Measurements from ENCODE around the gene DNAH8.

Gene DNAH8

DNA sequence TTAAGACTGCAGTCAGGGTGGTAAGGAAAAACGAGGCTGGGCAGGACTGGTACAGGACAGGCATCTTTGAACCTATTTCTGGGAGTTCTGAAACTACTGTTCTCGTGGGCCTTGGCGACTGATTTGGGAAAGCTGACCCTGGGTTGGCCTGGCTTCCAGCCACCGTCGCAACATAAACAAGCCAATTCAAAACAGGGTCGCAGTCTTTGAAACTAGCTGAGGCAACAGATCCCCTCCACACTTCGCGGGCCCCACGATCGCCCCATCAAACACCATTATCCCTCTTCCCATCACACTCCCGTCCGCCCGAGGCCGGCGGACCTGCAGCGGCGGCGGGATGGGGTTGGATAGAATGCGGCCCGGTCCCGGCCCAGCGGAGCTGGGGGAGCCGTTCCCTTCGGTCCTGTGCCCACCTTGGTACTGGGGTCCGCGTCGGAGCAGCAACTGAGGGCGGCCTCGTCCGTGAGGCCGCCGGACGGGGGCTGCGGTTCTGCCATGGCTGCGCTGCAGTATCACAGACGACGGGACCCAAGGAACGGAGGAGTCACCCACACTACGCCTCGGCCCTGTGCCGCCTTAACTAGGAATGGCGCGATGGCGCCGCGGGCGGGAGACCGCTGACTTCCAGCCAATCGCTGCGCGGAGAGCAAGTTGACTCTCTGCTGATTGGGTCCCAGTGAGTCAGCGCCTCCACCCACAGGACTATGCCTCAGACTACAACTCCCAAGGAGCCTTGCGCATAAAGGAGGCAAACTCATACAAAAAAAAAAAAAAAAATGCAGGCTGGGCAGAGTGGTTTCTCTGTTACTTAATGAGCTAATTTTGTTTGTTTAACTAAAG is 12.3 kb upstream of the DNAH8 start, which contains the start of gene GLO1:
GLO1 (minus strand) TSS at position 588 of the 840 bp plus-strand sequence; CDS start at position 497, 91 bp downstream.
- DNase-seq (ENCODE audit: low read depth in 2 of 2), result peak; percentile 90 to 96

DNA sequence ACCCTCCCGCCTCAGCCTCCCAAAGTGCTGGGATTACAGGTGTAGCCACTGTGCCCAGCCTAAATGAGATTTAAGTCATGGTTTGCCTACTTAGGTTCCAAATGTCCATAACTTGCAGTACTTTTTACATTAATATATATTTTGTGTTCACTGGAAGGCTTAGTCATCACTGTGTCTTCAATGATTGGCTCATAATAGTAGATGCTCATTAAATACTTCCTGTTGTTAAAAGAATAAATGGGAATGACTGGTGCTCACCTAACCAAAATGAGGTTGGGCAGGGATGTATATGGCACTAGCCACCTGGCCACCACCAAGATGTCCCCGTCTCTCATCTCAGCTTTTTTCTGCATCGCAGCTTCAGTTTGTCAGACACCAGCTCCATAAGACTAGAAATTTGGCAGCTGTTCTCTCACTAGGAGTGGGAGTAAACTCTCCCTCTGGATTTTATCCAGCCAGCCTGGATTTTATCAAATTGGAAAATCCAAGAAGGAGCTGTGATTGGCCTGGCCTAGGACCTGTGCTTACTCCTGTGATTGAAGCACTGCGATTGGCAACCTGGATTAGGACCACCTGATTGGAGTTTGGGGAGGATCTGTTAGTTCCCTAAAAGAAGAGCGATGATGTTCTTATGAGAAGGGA is 11.0 kb upstream of the DNAH8 start:
- no peak for DNase-seq (ENCODE audit: low read depth in 2 of 2)

DNA sequence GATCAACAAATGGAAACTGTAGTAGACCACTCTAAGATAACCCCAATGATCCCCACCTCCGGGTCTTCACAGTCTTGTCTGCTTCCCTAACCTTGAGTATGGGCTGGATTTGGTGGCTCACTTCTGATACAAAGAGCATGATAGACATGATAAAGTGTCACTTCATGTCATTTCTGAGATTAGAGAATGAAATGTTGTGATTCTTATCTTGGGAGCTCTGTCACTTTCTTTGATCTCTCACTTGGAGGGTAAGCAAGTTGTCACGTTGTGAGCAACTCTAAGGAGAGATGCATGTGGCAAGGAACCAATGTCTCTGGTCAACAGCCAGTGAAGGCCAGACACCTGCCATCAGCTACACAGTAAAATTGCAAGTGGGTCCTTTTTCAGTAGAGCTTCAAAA is 9.2 kb upstream of the DNAH8 start:
- no peak for DNase-seq (ENCODE audit: low read depth in 2 of 2)

DNA sequence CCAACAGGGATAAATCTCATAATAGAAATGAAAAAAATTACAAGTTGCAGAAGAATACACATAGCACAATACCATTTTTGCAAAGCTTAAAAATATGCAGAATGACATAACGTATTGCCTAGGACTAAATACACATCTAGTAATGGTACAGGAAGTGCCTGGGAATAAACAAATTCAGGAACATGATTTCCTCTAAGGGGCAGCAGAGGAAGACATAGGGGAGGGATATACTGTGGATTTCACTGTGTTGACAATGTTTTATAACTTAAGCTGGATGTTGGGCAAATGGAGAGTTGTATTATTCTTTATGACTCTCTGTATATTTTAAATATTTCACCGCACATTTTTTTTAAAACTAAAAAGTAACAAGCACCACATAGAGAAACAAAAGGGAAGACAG is 6.6 kb upstream of the DNAH8 start:
- no peak for DNase-seq (ENCODE audit: low read depth in 2 of 2)

DNA sequence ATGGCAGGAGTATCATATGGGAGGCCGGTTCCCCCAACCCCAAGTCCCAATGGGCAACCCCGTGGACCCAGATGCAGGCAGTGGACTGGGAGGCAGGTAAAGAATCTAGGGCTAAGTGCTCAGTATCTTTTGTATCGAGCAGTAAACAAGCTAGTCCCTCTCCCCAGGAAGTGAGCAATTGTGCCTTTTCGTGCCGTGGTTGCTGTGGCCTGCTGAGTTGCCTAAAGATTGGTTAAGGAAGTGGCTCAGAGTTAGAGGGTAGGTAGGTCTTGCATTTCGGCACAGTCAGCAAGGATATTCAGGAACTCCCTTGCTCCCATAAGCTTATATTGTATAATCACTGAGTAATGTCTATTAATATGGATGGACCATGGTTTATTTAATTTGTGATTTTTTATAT is 1.3 kb upstream of the DNAH8 start:
- DNase-seq (ENCODE audit: low read depth in 2 of 2), result peak; percentile 29 to 46

DNA sequence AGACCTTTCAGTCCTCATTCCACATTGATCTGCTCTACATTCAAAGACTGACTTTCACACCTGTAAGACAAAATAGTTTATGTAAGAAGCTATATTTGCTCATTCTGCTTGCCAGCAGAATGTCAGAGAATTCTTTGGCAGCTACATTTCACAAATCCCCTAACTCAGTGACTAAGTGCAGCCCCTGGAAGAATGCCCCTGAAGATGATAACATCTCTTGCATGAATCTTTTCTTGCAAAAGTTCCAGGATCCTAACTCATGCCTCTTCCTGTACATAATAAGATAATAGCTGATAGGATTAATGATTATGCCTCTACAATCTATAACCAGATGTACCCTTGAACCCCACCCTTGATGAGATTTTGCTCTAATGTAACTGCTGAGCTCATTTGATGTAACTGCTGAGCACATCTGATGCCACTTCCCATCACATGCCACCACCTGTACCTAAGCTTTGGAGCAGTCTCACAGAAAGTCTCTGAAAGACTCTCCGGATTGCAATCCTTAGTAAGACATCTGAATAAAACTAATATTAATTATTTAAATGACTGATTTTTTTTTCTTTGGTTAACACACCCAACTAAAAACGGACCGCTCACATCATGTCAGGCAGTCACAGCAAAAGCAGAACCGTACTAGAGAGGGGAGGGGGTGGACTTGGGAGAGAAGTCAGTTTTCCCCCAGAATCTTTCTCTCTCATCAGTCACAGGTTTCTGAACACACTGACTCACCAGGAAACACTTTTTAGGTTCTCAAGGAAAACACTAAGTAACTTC is 684 bp upstream of the DNAH8 start:
- DNase-seq (ENCODE audit: low read depth in 2 of 2), result no peak

DNA sequence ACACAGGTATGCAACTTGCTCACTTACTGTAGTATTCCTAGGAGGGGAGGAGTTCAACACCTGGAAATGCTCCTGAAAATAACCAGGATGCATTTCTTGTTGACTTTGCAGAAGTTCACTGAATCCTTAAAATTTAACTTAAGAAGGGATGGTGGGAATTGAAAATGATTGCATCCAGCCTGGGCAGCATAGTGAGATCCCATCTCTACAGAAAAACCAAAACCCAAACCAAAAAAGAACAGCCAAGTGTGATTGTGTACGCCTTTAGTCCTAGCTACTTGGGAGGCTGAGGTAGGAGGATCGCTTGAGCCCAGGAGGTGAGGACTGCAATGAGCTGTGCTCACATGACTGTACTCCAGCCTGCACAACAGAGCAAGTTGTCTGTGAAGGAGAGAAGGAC is 1.7 kb downstream of the DNAH8 start:
- no peak for DNase-seq (ENCODE audit: low read depth in 2 of 2)

DNA sequence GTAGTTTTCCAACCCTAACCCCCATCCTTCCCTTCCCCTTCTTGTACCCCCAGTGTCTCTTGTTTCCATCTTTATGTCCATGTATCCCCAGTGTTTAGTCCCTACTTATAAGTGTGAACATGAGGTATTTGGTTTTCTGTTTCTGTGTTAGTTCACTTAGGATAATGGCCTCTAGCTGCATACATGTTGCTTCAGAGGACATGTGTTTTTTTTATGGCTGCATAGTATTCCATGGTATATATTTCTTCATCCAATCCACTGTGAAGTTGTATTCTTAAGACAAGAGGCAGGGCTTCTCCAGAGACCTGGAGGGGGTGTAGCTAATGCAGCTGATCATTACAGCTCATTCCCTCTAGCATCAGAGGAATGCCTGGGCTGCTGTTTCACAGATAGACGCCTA is 4.2 kb downstream of the DNAH8 start:
- DNase-seq (ENCODE audit: low read depth in 2 of 2), result no peak

DNA sequence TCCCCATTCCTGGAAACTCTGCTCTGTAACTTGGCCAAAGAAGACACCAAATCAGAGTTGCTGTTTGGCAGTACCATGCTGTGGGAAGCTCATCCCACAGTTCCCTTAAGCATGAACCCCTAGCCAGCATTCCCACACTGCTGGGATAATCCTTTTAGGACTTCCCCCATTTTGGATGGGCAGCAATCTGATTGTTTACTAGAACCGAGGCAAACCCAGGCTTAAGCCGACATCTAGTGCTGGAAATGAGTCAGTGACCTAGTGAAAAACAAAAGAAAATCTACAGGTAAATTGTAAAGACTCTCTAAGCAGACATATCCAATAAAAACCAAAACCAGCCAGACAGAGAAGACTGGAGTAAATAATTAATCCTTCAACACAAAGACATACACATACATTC is 5.2 kb downstream of the DNAH8 start:
- no peak for DNase-seq (ENCODE audit: low read depth in 2 of 2)

DNA sequence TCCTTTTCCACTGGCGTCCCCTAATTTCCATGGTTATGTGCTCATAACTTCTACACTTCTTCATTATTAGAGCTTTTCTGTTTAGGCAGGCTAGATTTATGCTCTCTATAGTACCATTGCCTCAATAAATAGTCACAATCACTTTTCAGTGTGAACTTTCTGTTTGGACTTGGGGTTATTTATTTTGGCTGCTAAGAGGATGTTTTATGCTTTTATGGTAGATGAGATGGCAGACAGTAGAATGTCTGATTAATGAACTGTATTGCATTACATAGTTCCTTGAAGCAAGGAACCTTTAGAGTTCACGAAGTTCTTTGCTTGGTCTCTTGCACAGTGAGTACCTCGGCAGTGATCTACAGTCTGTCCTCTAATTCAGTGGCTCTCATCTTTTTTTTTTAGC is 6.9 kb downstream of the DNAH8 start:
- DNase-seq (ENCODE audit: low read depth in 2 of 2), result no peak

DNA sequence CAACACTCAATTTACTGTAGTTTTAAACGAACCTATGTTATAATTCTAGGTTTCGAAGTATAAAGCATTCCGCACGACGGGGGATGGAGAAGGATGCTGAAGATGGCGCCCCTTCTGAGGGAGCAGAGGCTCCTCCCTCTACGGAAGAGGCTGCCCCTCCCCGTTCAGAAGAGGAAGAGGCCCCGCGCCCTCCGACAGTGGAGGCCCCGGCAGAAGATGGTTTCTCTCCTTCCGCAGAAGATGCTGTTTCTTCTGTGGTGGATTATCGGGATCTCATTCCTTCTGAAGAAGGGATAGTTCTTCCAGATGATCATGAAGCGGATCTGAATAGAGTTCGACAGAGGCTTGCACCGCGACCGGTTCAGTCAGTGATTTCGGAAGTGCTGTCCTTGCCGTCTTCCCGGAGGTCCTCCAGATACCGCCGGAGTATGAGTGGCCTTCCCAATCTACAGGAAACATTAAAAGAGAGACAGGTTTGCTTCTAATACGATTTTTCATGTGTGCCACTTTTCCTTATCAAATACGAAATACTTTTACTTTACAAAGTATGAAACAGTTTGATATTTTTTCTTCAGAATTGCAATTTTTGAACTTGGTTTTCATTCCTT is 7.7 kb downstream of the DNAH8 start:
- DNase-seq (ENCODE audit: low read depth in 2 of 2), result no peak

DNA sequence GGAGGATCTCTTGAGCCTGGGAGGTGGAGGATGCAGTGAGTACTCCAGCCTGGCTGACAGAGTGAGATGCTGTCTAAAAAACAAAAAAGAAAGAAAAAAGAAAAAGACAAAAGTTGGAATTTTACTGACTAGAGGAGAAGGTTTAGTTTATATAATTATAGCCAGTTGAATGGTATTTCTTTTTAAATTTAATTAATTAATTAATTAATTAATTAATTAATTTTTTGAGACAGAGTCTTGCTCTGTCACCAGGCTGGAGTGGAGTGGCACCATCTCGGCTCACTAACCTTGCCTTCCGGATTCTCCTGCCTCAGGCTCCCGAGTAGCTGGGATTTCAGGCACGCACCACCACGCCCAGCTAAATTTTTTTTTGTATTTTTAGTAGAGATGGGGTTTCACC is 8.7 kb downstream of the DNAH8 start:
- DNase-seq (ENCODE audit: low read depth in 2 of 2), result no peak

DNA sequence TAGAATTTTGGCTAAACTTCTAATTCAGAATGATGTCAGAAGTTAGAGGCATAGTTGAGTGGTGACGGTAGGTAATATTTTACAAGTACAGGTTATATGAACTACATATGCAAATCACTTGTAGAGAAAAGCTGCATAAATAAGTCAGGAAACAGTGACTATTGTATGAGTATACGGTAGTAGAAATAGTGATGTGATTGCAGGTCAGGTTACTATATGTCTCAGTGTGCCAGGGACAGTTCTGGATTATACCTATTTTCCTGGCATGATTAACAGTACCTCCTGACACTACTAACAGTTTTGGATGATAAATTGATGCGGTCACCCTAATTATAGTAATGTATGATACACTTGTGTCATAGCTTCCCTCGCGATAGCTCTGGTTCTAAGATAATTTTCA is 9.2 kb downstream of the DNAH8 start:
- no peak for DNase-seq (ENCODE audit: low read depth in 2 of 2)

DNA sequence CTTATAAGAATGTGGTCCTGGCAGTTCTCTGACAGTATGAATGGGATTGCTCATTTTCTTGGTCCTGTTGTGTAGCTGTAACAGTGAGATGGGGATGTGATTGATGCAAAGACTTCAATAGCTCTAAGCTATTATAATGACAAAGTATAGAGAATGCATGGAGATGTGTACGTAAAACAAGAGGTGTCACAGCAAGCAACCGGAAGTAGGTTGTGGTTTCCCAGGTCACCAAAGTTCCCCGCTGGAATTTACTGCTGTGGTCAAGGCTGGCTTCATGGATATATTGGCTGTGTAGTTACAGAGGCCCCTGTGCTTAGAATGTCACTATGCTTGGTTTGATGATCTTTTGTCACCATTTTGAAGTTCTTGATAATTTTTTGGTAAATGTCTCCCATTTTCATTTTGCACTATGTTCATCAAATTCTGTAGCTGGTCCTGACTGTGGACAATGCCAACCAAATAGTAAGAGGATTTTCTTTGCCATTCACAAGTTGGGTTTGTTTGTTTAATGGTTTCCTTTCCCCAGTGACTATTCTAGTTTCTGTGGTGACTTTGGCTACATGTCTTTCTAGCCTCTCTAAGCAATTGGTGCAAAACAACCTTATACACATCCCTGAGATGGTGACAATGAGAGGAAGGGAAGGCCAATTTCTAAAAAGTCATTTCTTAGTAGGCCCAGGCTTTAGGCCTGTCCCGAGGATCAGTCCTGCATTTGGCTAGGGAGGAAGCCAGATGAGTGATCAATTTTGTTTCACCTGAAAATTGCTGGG is 10.5 kb downstream of the DNAH8 start:
- DNase-seq (ENCODE audit: low read depth in 2 of 2), result no peak

DNA sequence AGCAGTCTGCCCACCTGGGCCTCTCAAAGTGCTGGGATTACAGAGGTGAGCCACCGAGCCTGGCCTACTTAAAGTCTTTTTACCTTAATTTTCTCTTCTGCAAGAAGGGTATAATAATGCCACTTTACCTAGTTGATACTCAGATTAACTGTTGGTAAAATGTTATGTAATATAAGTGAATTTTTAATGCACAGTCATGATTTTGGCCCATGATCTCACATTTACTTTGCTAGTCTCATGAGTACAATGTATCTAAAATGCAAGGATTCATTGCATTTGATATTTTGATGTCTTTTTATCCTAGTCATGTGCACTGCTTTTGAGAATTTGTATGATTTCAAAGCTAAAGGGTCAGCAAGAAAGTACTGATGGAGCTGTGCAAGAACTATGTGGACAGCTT is 13.1 kb downstream of the DNAH8 start:
- no peak for DNase-seq (ENCODE audit: low read depth in 2 of 2)

DNA sequence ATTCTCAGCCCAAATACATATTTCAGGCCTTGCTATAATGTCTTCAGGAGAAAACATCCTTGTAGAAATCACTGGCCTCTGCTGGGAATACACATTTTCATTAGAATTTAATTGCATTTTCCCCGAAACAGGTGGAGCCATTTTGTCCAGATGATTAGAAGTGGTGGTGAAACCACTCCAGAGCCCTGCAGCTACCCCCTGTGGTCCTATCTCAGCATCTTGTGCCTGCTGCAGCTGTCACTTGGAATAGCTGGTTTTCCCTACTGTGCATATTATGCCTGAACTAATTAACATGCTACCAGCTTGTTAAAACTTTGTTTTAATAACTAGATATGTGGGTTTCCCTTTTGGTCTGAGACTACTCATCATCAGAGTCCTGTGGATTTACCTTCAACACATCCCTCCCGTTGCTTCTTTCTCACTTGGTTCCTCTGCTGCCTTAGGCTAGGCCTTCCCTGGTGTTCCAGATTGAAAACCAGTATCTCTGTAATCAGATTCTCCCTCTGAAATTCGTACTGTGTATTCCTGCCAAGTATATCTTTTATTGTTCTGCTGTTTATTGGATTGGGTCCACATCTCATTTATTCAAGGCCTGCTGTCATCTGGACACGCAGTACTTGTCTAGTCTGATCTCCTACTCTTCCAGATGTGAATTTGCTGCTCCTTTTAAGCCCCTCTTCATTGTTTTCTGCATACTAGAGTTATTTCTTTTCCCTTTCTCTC is 15.2 kb downstream of the DNAH8 start:
- DNase-seq (ENCODE audit: low read depth in 2 of 2), result no peak

DNA sequence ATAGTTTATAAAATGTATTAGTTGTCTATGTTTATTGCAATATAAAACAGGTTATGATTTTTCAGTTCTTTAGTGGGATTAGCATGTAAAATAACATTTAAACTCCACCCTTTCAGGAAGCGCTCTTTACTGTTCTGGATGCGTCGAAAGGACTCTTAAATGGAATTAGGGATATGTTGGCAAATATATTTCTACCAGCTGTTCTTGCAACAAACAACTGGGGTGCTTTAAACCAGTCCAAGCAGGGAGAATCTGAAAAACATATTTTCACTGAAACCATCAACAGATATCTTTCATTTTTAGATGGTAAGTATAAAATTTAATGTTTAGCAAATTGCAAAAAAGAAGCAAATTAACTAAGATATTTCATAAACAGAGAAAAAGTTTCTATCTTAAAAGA is 21.8 kb downstream of the DNAH8 start:
- DNase-seq (ENCODE audit: low read depth in 2 of 2), result no peak

DNA sequence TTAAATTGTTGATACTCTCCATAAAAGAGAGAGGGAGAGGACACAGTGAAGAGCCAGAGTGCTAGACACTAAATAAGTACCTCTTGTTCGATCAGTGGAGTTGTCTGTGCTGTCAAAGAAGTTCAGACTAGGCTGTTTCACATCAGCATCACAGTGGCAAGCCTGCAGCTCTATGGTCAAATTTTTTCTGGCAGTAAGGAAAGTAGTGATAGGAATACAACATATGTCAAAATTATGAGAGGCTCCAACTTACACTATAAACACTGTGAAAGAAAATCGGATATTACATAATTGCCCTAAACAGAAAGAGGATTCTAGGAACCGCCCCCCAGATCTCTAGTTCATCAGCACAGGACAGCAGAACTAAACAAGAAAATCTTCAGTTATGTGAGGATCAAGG is 23.1 kb downstream of the DNAH8 start:
- no peak for DNase-seq (ENCODE audit: low read depth in 2 of 2)

DNA sequence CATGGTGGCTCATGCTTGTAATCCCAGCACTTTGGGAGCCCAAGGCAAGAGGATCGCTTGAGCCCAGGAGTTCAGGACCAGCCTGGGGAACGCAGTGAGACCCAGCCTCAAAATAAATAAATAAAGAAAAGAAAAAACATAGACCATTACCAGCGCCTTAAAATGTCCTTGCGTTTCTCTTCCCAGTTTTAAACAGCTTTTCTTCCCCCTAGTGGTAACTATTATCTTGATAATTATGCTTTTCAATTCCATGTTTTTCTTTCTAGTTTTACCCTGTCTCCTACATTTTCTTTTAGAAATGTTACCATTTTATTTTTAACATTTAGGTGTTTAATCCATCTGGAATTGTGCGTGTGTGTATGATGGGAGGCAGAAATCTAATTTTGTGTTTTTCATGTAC is 24.4 kb downstream of the DNAH8 start:
- DNase-seq (ENCODE audit: low read depth in 2 of 2), result no peak

DNA sequence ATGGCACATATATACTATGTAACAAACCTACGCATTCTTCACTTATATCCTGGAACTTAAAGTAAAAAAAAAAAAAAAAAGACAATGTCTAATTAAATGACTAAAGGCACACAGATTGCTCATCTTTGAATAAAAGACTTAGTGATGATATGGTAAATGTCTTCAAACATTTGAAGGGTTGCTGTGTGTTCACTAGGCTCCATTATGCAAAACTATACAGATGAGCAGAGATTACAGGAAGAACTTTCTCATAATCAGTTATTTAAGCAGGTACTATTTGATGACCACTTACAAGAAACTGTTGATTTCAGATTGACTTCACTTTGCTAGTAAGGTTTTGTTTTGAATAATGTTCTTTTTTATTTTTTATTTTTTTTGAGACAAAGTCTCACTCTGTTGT is 34.4 kb downstream of the DNAH8 start:
- no peak for DNase-seq (ENCODE audit: low read depth in 2 of 2)

Data from stimulated activated CD8-positive, alpha-beta memory T cell treated with anti-CD3 and anti-CD28 coated beads, Interleukin-2, amount 100 ng/mL, for 48 hours (primary cell).